Central memory CD8-positive, alpha-beta T cell (primary cell): Measurements from ENCODE around the gene ANKRD12.

Experiments
- ATAC-seq: fragments of 150-1000 bp; cut with Tn5 transposase; replicated peaks from 2 replicates; pipeline ENCODE4 v1.10.0; 2022; ENCODE audit warnings: mild to moderate bottlenecking, moderate FRiP score, moderate number of reproducible peaks; ENCODE audit not compliant: poor library complexity, severe bottlenecking; ENCODE audit errors: extremely low read depth
- DNase-seq, 2 donors: peaks; one replicate each; pipeline ENCODE4 v3.0.0; 2021; ENCODE audit warnings: low spot score in 2 of 2
- H3K27ac Mint-ChIP-seq: one replicate; pipeline ENCODE4 v1.8.0; 2022; ENCODE audit warnings: low read depth, mild to moderate bottlenecking, moderate library complexity, mixed read lengths
- H3K27me3 Mint-ChIP-seq: one replicate; pipeline ENCODE4 v1.8.0; 2022; ENCODE audit warnings: mixed read lengths
- H3K36me3 Mint-ChIP-seq: one replicate; pipeline ENCODE4 v1.8.0; 2022; ENCODE audit warnings: mild to moderate bottlenecking, moderate library complexity, mixed read lengths; ENCODE audit not compliant: insufficient read depth
- H3K4me1 Mint-ChIP-seq: one replicate; pipeline ENCODE4 v1.8.0; 2022; ENCODE audit warnings: mixed read lengths
- H3K4me3 Mint-ChIP-seq: one replicate; pipeline ENCODE4 v1.8.0; 2022; ENCODE audit warnings: mild to moderate bottlenecking, moderate library complexity, mixed read lengths
- H3K9me3 Mint-ChIP-seq: one replicate; pipeline ENCODE4 v1.8.0; 2022; ENCODE audit warnings: mixed read lengths

Gene ANKRD12

DNA sequence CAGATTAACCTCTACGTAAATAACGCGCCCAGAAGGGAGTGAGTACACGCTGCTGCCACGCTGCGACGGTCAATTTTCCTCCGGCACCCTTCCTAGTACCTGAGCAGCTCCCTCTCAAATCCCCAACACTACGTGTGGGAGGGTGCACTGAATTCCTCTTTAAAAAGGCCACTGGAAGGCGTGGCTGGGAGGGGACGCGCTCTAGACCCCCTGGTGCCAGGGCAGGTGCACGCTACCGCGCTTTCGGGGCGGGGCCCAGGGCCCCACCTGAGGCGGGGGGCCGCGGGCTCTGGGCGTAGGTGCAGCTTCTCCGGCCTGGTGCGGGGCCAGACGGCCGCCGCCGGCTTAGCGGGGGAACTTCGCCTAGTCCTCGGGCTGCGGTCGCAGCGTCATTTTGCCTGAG lies 668 bp upstream of the ANKRD12 start:
- peak overlapping the region; percentile 99 for H3K27ac Mint-ChIP-seq
- H3K36me3 Mint-ChIP-seq = peaks cover 39% of the 10 kb centered on the region
- H3K4me1 Mint-ChIP-seq = peaks cover 62% of the 10 kb centered on the region
- no peaks in the 10 kb centered on the region for H3K27me3 Mint-ChIP-seq
- peak; percentile 0 for ATAC-seq
- peak overlapping the region; percentile 90 for H3K4me3 Mint-ChIP-seq
- no peaks in the 10 kb centered on the region for H3K9me3 Mint-ChIP-seq
- no peak for DNase-seq

DNA sequence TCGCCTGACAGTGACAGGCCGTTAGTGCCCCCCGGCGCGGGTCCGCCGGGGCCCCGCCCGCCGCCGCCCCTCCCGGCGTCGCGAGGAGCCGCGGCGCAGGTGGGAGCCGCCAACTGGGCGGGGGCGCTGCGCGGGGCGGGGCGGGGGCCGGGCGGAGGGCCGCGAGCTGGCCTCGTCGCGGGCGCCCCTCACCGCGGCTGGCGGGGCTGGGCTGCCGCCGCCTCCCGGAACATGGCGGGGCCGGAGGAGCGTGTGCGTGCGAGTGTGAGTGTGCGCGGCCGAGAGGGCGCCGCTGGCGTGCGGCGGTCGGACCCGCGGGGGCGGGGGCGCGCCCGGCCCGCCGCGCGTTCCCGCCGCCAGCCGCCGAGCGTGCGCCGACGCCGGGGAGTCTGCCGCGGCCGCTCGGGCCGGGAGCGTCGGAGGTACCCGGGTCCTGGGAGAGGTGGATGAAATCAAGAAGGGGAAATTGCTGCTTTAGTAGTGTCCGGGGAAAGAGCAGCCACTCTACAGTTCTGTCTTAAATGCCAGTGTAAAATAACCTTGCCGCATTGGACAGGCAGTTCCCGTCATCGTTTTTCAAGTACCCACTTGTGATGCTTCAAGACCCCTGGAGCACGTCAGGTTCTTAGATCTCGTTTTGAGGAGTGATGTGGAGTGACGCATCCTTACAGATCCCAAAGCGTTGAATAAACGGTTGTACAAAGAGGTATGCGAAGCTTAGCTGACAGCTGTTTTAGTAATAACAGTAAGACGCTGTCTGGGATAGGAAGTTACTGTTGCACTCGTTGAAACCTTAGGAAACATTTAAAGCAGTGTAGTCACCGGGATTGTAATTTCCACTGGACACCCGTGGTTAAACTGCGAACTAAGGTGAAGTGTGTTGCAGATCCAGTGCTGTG lies 836 bp downstream of the ANKRD12 start:
- peak; percentile 41 to 62 for DNase-seq
- Mint-ChIP-seq H3K27me3 (no peaks in the 10 kb centered on the region), H3K9me3 (no peaks in the 10 kb centered on the region), H3K4me3 (peak overlapping the region; percentile 90), H3K4me1 (peaks cover 57% of the 10 kb centered on the region), H3K27ac (peak overlapping the region; percentile 99), H3K36me3 (peaks cover 33% of the 10 kb centered on the region)
- ATAC-seq = peak; percentile 37

DNA sequence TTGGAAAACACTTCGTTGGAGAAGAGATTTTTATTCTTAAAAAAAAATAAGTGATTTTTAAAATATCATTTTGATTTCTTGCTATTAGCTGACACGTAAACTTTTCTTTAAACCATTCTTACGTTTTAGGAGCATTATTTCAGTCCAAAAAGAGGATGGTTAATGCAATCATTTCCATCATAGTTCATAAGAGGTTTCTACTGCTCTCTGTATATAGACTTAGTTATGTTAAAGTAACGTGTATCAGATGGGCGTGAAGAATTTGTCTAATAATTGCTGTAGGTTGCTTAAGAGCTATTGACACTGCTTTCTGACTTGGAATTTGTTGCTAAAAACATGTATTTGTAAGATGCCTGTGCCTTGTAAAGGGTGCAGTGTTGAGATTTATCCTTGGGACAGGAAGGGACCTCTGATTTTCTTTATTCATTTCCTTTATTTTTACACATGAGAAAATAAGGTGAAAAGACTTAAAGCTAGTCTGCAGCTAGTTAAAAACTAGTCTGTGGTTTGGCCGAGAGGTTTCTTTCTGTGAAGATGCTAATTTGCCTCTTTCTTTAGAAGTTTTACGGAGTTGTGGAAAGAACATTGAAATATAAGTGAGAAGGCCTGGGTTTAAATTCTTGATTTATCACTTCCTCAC lies 2.9 kb downstream of the ANKRD12 start:
- H3K27me3 Mint-ChIP-seq = no peaks in the 10 kb centered on the region
- H3K4me1 Mint-ChIP-seq = peaks cover 54% of the 10 kb centered on the region
- peaks cover 26% of the 10 kb centered on the region for H3K36me3 Mint-ChIP-seq
- H3K27ac Mint-ChIP-seq = peak overlapping the region; percentile 87
- DNase-seq (no peak), ATAC-seq (no peak)
- peak overlapping the region; percentile 87 for H3K4me3 Mint-ChIP-seq
- no peaks in the 10 kb centered on the region for H3K9me3 Mint-ChIP-seq

DNA sequence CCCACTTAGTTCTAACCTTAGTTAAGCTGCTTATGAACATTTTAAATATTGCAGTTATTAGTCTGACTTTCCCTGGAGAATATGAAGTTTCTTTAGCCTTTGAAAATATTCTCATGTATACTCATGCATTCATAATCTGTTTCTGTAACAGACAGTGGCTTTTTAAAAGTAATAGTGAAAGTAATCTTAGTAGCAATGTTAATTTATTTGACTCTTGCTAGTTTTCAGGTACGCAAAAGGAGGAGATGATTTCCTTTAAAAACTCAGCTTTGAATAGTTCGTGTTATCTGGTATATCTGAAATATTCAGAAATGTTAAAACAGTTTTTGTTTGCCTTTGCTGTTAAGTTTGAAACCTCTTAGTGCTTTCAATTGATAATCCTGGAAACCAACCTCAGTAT lies 3.8 kb downstream of the ANKRD12 start:
- ATAC-seq (no peak), DNase-seq (no peak)
- H3K27ac Mint-ChIP-seq = peak overlapping the region; percentile 87
- H3K4me3 Mint-ChIP-seq = peak overlapping the region; percentile 87
- H3K36me3 Mint-ChIP-seq = peaks cover 22% of the 10 kb centered on the region
- peaks cover 56% of the 10 kb centered on the region for H3K4me1 Mint-ChIP-seq
- no peaks in the 10 kb centered on the region for H3K9me3 Mint-ChIP-seq
- no peaks in the 10 kb centered on the region for H3K27me3 Mint-ChIP-seq

DNA sequence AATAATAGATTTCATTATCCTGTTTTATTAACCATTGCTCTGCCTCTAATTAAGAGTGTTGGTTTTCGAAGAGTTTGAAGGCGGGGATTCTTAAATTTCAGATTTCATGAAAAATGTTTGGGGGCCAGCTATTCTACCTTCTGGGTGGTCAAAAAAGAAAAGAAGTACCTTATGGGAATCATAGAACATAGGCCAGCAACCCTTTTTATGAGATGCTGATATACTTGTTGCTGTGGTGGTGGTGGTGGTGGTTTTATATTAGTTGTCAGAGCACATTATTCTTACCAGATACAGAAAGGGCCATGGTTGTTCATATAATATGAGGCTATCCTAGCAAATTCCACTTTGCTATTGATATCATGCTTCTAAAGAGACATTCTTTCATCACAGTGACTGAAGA lies 4.4 kb downstream of the ANKRD12 start:
- Mint-ChIP-seq H3K27ac (peak overlapping the region; percentile 87), H3K4me3 (peak overlapping the region; percentile 87), H3K27me3 (no peaks in the 10 kb centered on the region), H3K4me1 (peaks cover 57% of the 10 kb centered on the region), H3K9me3 (no peaks in the 10 kb centered on the region), H3K36me3 (peaks cover 17% of the 10 kb centered on the region)
- no peak for DNase-seq
- ATAC-seq = no peak

DNA sequence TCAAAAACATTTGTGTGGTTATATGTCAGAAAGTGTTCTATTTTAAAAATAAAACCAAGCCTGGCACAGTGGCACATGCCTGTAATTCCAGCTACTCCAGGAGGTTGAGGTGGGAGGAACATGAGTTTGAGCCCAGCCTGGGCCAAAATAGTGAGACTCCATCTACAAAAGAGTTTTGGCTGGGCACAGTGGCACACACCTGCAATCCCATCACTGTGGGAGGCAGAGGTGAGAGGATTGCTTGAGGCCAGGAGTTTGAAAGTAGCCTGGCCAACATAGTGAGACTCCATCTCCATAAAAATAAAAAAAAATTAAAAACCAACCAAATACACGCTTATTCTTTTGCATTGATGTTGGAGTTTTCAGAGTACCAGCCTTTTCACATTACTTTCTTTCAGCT lies 9.6 kb downstream of the ANKRD12 start:
- Mint-ChIP-seq H3K36me3 (peaks cover 8% of the 10 kb centered on the region), H3K9me3 (no peaks in the 10 kb centered on the region), H3K27me3 (no peaks in the 10 kb centered on the region), H3K4me3 (no peak overlapping the region), H3K27ac (no peak overlapping the region), H3K4me1 (peaks cover 63% of the 10 kb centered on the region)
- no peak for DNase-seq
- ATAC-seq = no peak

DNA sequence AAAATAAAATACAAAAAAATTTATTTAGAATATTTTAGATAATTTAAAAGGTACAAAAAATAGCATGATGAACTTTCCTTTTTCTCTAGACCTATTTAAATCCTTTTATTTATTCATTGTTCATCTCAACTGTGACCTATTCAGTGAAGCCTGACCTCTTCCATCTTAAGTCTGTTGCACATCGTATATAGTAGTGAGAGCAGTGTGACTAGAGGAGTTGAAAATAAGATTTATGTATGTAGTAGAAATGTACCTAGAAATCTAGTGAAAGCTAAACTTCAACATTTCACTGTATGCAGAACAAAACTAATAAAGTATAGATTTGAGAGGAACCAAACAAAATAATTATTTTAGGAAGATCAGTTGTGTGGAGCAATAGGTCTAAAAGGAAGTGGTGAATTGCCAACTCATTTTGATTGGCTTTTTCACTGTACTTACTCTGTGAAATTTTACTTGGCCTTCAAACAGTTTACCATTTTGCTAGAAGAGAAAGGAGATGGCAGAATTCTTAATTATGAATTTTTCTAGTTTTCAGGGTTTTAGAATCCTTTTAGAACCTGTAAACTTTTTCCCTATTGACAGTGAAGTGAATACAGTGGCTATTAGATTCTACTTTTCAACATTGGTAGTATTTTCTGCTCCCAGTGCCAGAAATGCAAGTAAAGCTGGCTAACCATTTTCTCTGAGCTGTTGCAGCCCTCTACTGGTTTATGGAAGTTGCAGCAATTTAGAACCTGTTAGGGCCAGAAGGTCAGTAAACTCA lies 11.0 kb downstream of the ANKRD12 start:
- peak in 1 of 2 donors; percentile 25 for DNase-seq
- peaks cover 64% of the 10 kb centered on the region for H3K4me1 Mint-ChIP-seq

DNA sequence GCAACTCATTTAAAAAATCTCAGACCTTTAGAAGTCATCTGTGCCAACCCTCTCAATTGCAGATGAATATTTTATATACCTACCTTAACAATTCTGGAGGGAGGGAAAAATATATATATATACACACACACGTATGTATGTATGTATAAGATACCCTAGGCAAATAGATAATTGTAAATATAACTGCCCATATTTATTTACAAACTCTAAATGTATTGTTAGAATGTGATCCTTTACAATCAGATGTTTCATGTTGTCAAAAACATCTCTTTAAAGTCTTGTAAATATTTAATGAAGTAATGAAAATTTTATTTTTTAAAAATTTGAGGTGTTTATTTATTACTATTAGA lies 11.6 kb downstream of the ANKRD12 start:
- Mint-ChIP-seq H3K27ac (peak overlapping the region; percentile 5), H3K4me3 (no peak overlapping the region), H3K36me3 (peaks cover 6% of the 10 kb centered on the region), H3K4me1 (peaks cover 69% of the 10 kb centered on the region), H3K9me3 (no peaks in the 10 kb centered on the region), H3K27me3 (no peaks in the 10 kb centered on the region)
- no peak for ATAC-seq
- DNase-seq = no peak

More for the DNA sequence above, 11.0 kb downstream of the ANKRD12 start:
- ATAC-seq = peak; percentile 69
- H3K9me3 Mint-ChIP-seq = no peaks in the 10 kb centered on the region
- peaks cover 4% of the 10 kb centered on the region for H3K36me3 Mint-ChIP-seq
- H3K27me3 Mint-ChIP-seq = no peaks in the 10 kb centered on the region
- H3K27ac Mint-ChIP-seq = no peak overlapping the region
- H3K4me3 Mint-ChIP-seq = no peak overlapping the region

DNA sequence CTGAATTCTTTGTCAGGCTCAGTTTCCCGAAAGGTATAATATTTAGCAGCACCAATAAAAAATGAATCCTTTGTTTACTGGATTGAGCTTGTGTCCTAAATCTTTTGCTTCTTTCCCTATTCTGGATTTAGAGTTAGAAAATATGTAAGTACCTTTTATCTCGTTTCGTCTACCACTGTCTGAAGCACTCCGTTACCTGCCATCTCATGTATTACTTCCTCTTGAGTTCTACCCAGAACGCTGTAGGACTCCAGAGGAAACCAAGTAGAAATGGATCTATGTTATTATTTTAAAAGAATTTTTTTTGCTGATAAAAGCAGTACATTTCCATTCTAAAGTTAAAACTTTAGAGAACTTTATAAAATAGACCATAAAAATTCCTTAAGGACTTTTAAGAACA lies 13.5 kb downstream of the ANKRD12 start:
- no peaks in the 10 kb centered on the region for H3K27me3 Mint-ChIP-seq
- ATAC-seq = no peak
- H3K36me3 Mint-ChIP-seq = peaks cover 8% of the 10 kb centered on the region
- H3K4me1 Mint-ChIP-seq = peaks cover 73% of the 10 kb centered on the region
- H3K9me3 Mint-ChIP-seq = no peaks in the 10 kb centered on the region
- H3K4me3 Mint-ChIP-seq = no peak overlapping the region
- no peak for DNase-seq
- H3K27ac Mint-ChIP-seq = peak overlapping the region; percentile 63

DNA sequence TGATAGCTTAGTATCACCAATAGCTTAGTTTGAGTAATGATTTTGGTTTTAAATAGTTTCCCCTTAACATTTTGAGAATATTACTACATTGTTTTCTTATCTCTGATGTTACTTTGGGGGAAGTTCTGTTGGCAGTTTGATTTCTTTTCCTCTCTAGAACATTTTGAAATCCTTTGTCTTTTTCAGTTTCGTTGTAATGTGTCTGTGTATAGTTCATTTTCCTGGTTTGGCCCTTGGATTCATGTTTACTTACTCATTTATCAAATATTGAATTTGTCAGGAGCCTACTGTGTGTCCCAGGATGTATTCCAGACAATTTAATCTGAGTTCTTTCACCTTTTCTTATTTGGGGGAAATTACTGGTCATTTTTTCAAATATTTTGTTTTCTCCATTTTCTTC lies 16.7 kb downstream of the ANKRD12 start:
- DNase-seq (no peak), ATAC-seq (no peak)
- Mint-ChIP-seq H3K9me3 (no peaks in the 10 kb centered on the region), H3K36me3 (peaks cover 12% of the 10 kb centered on the region), H3K4me1 (peaks cover 76% of the 10 kb centered on the region), H3K4me3 (no peak overlapping the region), H3K27me3 (no peaks in the 10 kb centered on the region), H3K27ac (peak overlapping the region; percentile 51)

DNA sequence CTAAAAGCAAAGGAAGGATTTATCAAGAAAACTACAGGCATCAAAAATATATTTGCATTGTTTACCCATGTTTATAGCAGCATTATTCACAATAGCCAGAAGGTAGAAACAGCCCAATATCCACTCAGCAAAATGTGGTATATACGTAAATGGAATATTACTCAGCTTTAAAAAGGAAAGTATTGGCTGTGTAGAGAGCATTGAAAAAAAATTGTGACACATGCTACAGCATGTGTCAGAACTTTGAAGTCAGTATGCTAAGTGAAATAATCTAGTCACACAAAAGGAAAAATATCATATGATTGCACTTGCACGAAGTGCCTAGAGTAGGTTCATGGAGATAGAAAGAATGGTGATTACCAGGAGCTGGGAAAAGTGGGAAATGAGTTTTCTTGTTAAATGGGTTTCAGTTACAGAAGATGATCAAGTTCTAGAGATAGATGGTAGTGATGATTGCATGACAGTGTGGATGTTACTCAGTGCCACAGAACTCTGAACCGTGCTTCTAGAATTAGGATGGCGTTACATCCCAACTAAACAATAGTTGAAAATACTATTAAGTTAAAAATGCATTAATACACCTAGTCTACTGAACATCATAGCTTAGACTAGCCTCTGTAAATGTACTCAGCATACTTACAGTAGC lies 20.1 kb downstream of the ANKRD12 start:
- Mint-ChIP-seq H3K27me3 (no peaks in the 10 kb centered on the region), H3K27ac (peak overlapping the region; percentile 64), H3K36me3 (peaks cover 14% of the 10 kb centered on the region), H3K4me1 (peaks cover 73% of the 10 kb centered on the region), H3K9me3 (no peaks in the 10 kb centered on the region), H3K4me3 (peak overlapping the region; percentile 23)
- ATAC-seq (no peak), DNase-seq (no peak)

DNA sequence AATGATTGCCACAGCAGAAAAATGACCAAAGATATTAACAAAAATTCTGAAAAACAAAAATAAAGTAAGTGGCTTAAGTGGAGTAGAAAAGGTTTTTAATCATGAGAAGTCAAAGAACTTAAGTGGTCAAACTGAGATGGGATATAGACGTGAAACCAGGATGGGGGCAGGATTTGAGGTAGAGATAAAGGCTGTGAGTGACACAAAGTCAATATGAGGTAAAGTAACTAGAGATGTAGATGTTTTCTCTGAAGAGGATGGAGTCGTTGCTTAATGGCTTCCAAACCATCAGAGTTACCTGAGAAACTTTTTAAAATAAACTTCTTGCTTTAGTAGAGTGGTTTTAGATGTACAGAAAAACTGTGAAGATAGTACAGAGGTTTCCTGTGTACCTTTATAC lies 21.2 kb downstream of the ANKRD12 start:
- Mint-ChIP-seq H3K4me1 (peaks cover 75% of the 10 kb centered on the region), H3K4me3 (no peak overlapping the region), H3K27ac (peak overlapping the region; percentile 64), H3K36me3 (peaks cover 13% of the 10 kb centered on the region), H3K9me3 (no peaks in the 10 kb centered on the region), H3K27me3 (no peaks in the 10 kb centered on the region)
- DNase-seq (no peak), ATAC-seq (no peak)
